Measurements from ENCODE around the gene NHLRC1.

DNA sequence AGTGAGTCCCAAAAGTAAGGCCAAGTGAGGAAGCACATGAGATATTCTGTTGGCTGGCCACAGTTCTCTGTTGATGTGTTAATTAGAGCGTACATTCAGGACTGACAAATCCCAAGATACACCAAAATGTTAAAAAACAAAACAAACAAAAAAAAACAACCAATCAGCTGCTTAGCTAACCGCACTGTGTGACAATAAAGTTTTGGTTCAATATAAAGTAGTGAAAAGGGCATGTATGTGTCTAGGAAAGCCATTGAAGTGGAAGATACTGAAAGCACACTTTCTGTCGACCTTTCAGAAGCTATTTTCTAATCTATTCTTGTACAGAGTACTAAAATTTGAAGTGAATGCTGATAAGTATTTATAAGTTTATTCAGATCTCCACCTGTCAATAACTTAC, 26.1 kb downstream of the NHLRC1 start:
- TF ChIP-seq POLR2AphosphoS5 (IDR thresholded peaks at IDR 0.05; ENCODE audit: low read length) = no peak
- TF ChIP-seq, protein P1, sequence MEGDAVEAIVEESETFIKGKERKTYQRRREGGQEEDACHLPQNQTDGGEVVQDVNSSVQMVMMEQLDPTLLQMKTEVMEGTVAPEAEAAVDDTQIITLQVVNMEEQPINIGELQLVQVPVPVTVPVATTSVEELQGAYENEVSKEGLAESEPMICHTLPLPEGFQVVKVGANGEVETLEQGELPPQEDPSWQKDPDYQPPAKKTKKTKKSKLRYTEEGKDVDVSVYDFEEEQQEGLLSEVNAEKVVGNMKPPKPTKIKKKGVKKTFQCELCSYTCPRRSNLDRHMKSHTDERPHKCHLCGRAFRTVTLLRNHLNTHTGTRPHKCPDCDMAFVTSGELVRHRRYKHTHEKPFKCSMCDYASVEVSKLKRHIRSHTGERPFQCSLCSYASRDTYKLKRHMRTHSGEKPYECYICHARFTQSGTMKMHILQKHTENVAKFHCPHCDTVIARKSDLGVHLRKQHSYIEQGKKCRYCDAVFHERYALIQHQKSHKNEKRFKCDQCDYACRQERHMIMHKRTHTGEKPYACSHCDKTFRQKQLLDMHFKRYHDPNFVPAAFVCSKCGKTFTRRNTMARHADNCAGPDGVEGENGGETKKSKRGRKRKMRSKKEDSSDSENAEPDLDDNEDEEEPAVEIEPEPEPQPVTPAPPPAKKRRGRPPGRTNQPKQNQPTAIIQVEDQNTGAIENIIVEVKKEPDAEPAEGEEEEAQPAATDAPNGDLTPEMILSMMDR (IDR thresholded peaks at IDR 0.05 in 2 of 3, conservative IDR thresholded peaks at IDR 0.05 in 1 of 3; ENCODE audit: control insufficient read depth in 2 of 3, extremely low read depth in 1 of 3, insufficient read depth in 1 of 3, low read depth in 3 of 3, low read length in 3 of 3) = no peak
- no peak for TF ChIP-seq RFX5 (IDR thresholded peaks at IDR 0.05; ENCODE audit: low read depth, low read length)
- TF ChIP-seq JUND (IDR thresholded peaks at IDR 0.05; ENCODE audit: low read depth, low read length) = no peak
- TF ChIP-seq POLR2A (IDR thresholded peaks at IDR 0.05; ENCODE audit: low read depth, low read length) = no peak
- TF ChIP-seq, protein P2, sequence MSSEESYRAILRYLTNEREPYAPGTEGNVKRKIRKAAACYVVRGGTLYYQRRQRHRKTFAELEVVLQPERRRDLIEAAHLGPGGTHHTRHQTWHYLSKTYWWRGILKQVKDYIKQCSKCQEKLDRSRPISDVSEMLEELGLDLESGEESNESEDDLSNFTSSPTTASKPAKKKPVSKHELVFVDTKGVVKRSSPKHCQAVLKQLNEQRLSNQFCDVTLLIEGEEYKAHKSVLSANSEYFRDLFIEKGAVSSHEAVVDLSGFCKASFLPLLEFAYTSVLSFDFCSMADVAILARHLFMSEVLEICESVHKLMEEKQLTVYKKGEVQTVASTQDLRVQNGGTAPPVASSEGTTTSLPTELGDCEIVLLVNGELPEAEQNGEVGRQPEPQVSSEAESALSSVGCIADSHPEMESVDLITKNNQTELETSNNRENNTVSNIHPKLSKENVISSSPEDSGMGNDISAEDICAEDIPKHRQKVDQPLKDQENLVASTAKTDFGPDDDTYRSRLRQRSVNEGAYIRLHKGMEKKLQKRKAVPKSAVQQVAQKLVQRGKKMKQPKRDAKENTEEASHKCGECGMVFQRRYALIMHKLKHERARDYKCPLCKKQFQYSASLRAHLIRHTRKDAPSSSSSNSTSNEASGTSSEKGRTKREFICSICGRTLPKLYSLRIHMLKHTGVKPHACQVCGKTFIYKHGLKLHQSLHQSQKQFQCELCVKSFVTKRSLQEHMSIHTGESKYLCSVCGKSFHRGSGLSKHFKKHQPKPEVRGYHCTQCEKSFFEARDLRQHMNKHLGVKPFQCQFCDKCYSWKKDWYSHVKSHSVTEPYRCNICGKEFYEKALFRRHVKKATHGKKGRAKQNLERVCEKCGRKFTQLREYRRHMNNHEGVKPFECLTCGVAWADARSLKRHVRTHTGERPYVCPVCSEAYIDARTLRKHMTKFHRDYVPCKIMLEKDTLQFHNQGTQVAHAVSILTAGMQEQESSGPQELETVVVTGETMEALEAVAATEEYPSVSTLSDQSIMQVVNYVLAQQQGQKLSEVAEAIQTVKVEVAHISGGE (CRISPR knock-in tag; IDR thresholded peaks at IDR 0.05) = no peak
- no peak for TF ChIP-seq MXI1 (IDR thresholded peaks at IDR 0.05; ENCODE audit: low read depth, low read length)
- TF ChIP-seq CBX5 (IDR thresholded peaks at IDR 0.05; ENCODE audit: low read depth) = no peak
- TF ChIP-seq FOXM1 (IDR thresholded peaks at IDR 0.05; ENCODE audit: low read depth, low read length) = no peak
- no peak for TF ChIP-seq SRF (IDR thresholded peaks at IDR 0.05; ENCODE audit: low read depth in 2 of 2, low read length in 2 of 2)
- TF ChIP-seq ZNF274 (IDR thresholded peaks at IDR 0.05; ENCODE audit: insufficient read depth, insufficient read length) = no peak
- no peak for TF ChIP-seq POU2F2 (IDR thresholded peaks at IDR 0.05; ENCODE audit: borderline replicate concordance, low read depth, low read length)
- TF ChIP-seq, protein P3, sequence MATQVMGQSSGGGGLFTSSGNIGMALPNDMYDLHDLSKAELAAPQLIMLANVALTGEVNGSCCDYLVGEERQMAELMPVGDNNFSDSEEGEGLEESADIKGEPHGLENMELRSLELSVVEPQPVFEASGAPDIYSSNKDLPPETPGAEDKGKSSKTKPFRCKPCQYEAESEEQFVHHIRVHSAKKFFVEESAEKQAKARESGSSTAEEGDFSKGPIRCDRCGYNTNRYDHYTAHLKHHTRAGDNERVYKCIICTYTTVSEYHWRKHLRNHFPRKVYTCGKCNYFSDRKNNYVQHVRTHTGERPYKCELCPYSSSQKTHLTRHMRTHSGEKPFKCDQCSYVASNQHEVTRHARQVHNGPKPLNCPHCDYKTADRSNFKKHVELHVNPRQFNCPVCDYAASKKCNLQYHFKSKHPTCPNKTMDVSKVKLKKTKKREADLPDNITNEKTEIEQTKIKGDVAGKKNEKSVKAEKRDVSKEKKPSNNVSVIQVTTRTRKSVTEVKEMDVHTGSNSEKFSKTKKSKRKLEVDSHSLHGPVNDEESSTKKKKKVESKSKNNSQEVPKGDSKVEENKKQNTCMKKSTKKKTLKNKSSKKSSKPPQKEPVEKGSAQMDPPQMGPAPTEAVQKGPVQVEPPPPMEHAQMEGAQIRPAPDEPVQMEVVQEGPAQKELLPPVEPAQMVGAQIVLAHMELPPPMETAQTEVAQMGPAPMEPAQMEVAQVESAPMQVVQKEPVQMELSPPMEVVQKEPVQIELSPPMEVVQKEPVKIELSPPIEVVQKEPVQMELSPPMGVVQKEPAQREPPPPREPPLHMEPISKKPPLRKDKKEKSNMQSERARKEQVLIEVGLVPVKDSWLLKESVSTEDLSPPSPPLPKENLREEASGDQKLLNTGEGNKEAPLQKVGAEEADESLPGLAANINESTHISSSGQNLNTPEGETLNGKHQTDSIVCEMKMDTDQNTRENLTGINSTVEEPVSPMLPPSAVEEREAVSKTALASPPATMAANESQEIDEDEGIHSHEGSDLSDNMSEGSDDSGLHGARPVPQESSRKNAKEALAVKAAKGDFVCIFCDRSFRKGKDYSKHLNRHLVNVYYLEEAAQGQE (IDR thresholded peaks at IDR 0.05; ENCODE audit: low read depth, low read length) = no peak

All from GM12878 (cell line).